Endothelial cell of umbilical vein (primary cell): ENCODE measurements around the gene NFATC1. TPM values are rescaled to one million over a fixed set of nuclear protein-coding genes. Genes with fewer than 3 reads are reported as not detected.

Source experiments
- BruUV-seq: library from RNA; stranded (reverse); fragments of 400-500 nt; replicated peaks from 2 replicates; lab custom pipeline; 2021; lab: Mats Ljungman, UMichigan
- CTCF ChIA-PET: fragments of 300-600, 350-600 bp; sonication (Branson Sonifier 250); formaldehyde crosslinking; loops from one replicate; lab custom pipeline; 2021; ENCODE audit warnings: antibody characterized with exemption, inconsistent platforms; lab: Charles Lee
- POLR2A ChIA-PET: fragments of 300-600, 350-600 bp; sonication (Branson Sonifier 250); formaldehyde crosslinking; loops from one replicate; lab custom pipeline; 2021; ENCODE audit warnings: antibody characterized with exemption, inconsistent platforms; lab: Charles Lee
- DNase-seq: peaks from one replicate; pipeline ENCODE4 v3.0.0-alpha.2; 2011; ENCODE audit warnings: low read depth, low spot score
- FAIRE-seq: peaks from 2 replicates; lab custom pipeline; 2011; peaks lifted over from hg19 to GRCh38; lab: Jason Lieb, UNC
- H2AFZ ChIP-seq: 2 replicates; pipeline ENCODE4 v1.6.0; 2012; ENCODE audit warnings: low read depth, low read length, control low read depth, inconsistent platforms
- H3K27ac ChIP-seq: 2 replicates; pipeline ENCODE4 v1.5.1; 2011; ENCODE audit warnings: low read depth, mild to moderate bottlenecking, control low read depth, low read length, moderate library complexity; ENCODE audit not compliant: insufficient read depth
- H3K27me3 ChIP-seq, 2 experiments: 2 replicates each; pipeline versions ENCODE4 v1.6.0 to v1.6.1; 2011; ENCODE audit warnings: low read length in 2 of 2, mixed read lengths in 1 of 2; ENCODE audit not compliant: control insufficient read depth in 2 of 2, insufficient read depth in 2 of 2
- H3K36me3 ChIP-seq, 2 experiments: 2 replicates in 1 of 2; 3 replicates in 1 of 2; pipeline ENCODE4 v1.5.1; 2011; ENCODE audit warnings: low read length in 2 of 2, mild to moderate bottlenecking in 1 of 2, moderate library complexity in 1 of 2; ENCODE audit not compliant: control insufficient read depth in 2 of 2, insufficient read depth in 2 of 2; ENCODE audit errors: extremely low read depth in 1 of 2
- H3K4me1 ChIP-seq: 3 replicates; pipeline ENCODE4 v1.5.1; 2011; ENCODE audit warnings: mild to moderate bottlenecking, low read length; ENCODE audit not compliant: control insufficient read depth, insufficient read depth; ENCODE audit errors: extremely low read depth
- H3K4me2 ChIP-seq: 2 replicates; pipeline ENCODE4 v1.6.1; 2011; ENCODE audit warnings: low read length, control low read depth, mixed read lengths; ENCODE audit not compliant: insufficient read depth
- H3K4me3 ChIP-seq, 3 experiments: fragments of 200-600 bp in 1 of 3; sonication (generic), shearing (Covaris generic) in 1 of 3; replicated peaks in 1 of 3; 2 replicates each; pipeline ENCODE4 v1.5.1; 2011 to 2016; ENCODE audit warnings: control low read depth in 3 of 3, low read length in 3 of 3, mild to moderate bottlenecking in 2 of 3, inconsistent platforms in 1 of 3, low read depth in 1 of 3, moderate library complexity in 1 of 3; ENCODE audit not compliant: insufficient read depth in 1 of 3
- H3K79me2 ChIP-seq: 2 replicates; pipeline ENCODE4 v1.6.0; 2012; ENCODE audit warnings: low read length, inconsistent platforms; ENCODE audit not compliant: control insufficient read depth, insufficient read depth
- H3K9ac ChIP-seq: replicated peaks from 2 replicates; pipeline ENCODE3; 2011; ENCODE audit warnings: low read length, control low read depth; ENCODE audit not compliant: insufficient read depth; ENCODE audit errors: extremely low read depth
- H3K9me1 ChIP-seq: replicated peaks from 3 replicates; pipeline ENCODE4 v1.6.0; 2011; ENCODE audit warnings: mild to moderate bottlenecking, low read length; ENCODE audit not compliant: control insufficient read depth, insufficient read depth; ENCODE audit errors: extremely low read depth
- H3K9me3 ChIP-seq: replicated peaks from 2 replicates; pipeline ENCODE4 v1.5.1; 2012; ENCODE audit warnings: low read length, inconsistent platforms; ENCODE audit not compliant: control insufficient read depth, insufficient read depth
- H4K20me1 ChIP-seq: replicated peaks from 2 replicates; pipeline ENCODE3; 2011; ENCODE audit warnings: mild to moderate bottlenecking, low read length; ENCODE audit not compliant: control insufficient read depth, insufficient read depth; ENCODE audit errors: extremely low read depth
- CTCF ChIP-seq, 2 donors: IDR thresholded peaks; 1 replicate in 1 of 2; 2 replicates in 1 of 2; pipeline ENCODE4 v1.5.1; 2011; ENCODE audit warnings: low read length in 2 of 2, mild to moderate bottlenecking in 2 of 2, moderate library complexity in 2 of 2, control low read depth in 1 of 2, inconsistent platforms in 1 of 2, low read depth in 1 of 2; ENCODE audit not compliant: insufficient read depth in 1 of 2; ENCODE audit errors: extremely low read depth in 1 of 2
- EZH2 ChIP-seq: IDR thresholded peaks from 2 replicates; pipeline ENCODE4 v1.6.1; 2012; ENCODE audit warnings: borderline replicate concordance, low read depth, mild to moderate bottlenecking, moderate library complexity, low read length, inconsistent platforms; ENCODE audit not compliant: severe bottlenecking
- FOS ChIP-seq: IDR thresholded peaks from 2 replicates; pipeline ENCODE4 v1.6.1; 2011; ENCODE audit warnings: mild to moderate bottlenecking, low read length, moderate library complexity, borderline replicate concordance; ENCODE audit not compliant: insufficient read depth
- GATA2 ChIP-seq: IDR thresholded peaks from 2 replicates; pipeline ENCODE4 v1.7.0; 2011; ENCODE audit warnings: low read depth, mild to moderate bottlenecking, moderate library complexity, mixed read lengths, low read length; ENCODE audit not compliant: insufficient read length, insufficient read depth
- JUN ChIP-seq: IDR thresholded peaks from 2 replicates; pipeline ENCODE4 v1.6.1; 2011; ENCODE audit warnings: borderline replicate concordance, low read depth; ENCODE audit not compliant: insufficient read length, insufficient read depth
- MAX ChIP-seq: IDR thresholded peaks from 2 replicates; pipeline ENCODE4 v1.6.1; 2011; ENCODE audit not compliant: insufficient read depth, insufficient read length
- MYC ChIP-seq: IDR thresholded peaks from one replicate; pipeline ENCODE4 v1.6.1; 2011; ENCODE audit warnings: mild to moderate bottlenecking, low read depth, low read length
- POLR2A ChIP-seq: IDR thresholded peaks from 2 replicates; pipeline ENCODE4 v1.6.1; 2012; ENCODE audit warnings: low read depth, mild to moderate bottlenecking, control low read depth, low read length
- POLR2AphosphoS5 ChIP-seq: IDR thresholded peaks from 2 replicates; pipeline ENCODE4 v1.6.1; 2012; ENCODE audit warnings: low read depth, mild to moderate bottlenecking, control low read depth, low read length, moderate library complexity; ENCODE audit not compliant: insufficient read depth
- dilution Hi-C: fragments of 300-500 bp; cut with MboI; formaldehyde crosslinking; loops from one replicate; pipeline ENCODE4 v1.15.0; 2019; ENCODE audit warnings: low sequenced_read_pairs; ENCODE audit not compliant: extremely low pct_ligation_motif_present
- intact Hi-C: fragments of 100-400 bp; cut with micrococcal nuclease; formaldehyde crosslinking; loops from one replicate; pipeline ENCODE4 v1.10.0; 2022
- polyA plus RNA-seq, 4 experiments: library from polyadenylated mRNA; depleted of rRNA in 3 of 4; stranded (reverse) in 3 of 4; unstranded in 1 of 4; fragments of >200 nt; gene quantifications; 2 replicates each; pipeline versions ENCODE4 v1.2.1 to v1.2.3, GENCODE V29; 2011 to 2012; ENCODE audit warnings: missing spikeins in 1 of 4
- total RNA-seq: library from RNA; stranded (reverse); gene quantifications from 2 replicates; pipeline ENCODE4 v1.2.3, GENCODE V29; 2021

NFATC1 gene
- total and polyA plus RNA-seq, 2 donors (not counting 3 experiments of a cell fraction or from before 2014, with no cell fraction given), result 11.1 to 30.0 TPM

- H2AFZ ChIP-seq, result no peak overlapping the region
- H3K4me3 ChIP-seq, result no peak overlapping the region
- H3K4me2 ChIP-seq, result no peak overlapping the region
- H3K9me3 ChIP-seq, result no peaks in the 10 kb centered on the region
- no peak for TF ChIP-seq EZH2
- no peak for TF ChIP-seq MYC
- no peak for TF ChIP-seq CTCF (IDR thresholded peaks at IDR 0.05; ENCODE audit: extremely low read depth in 1 of 2, insufficient read depth in 1 of 2, low read depth in 1 of 2, low read length in 2 of 2)
- TF ChIP-seq JUN, result no peak
- no peak for TF ChIP-seq MAX
- TF ChIP-seq POLR2AphosphoS5, result no peak
- no peak for TF ChIP-seq FOS
- no peak for TF ChIP-seq POLR2A
- TF ChIP-seq GATA2, result no peak
- intact Hi-C loops, result no loop called here
- dilution Hi-C loops, result no loop called here
- no peaks in the 10 kb centered on the region for H3K27me3 ChIP-seq
- no peak overlapping the region for H3K27ac ChIP-seq
- H3K9ac ChIP-seq, result no peak overlapping the region
- no peak for FAIRE-seq
- no peaks in the 10 kb centered on the region for H3K9me1 ChIP-seq
- H3K79me2 ChIP-seq, result no peaks in the 10 kb centered on the region
- no peaks in the 10 kb centered on the region for H3K36me3 ChIP-seq
- ChIA-PET POLR2A (no interaction called here), CTCF (no interaction called here)
- H4K20me1 ChIP-seq, result no peaks in the 10 kb centered on the region
- no peaks in the 10 kb centered on the region for H3K4me1 ChIP-seq
- no TSS peak for BruUV-seq
- no peak for DNase-seq
Observed at GRCh38 chr18:79560861-79561210, 165.1 kb downstream of the NFATC1 start.
